Right forelimb (tissue), 1 donor: ENCODE results near the gene CSMD2.

Experiments
- DNase-seq: peaks from one replicate; pipeline ENCODE4 v3.0.0-alpha.2; 2018

CSMD2 gene

DNA sequence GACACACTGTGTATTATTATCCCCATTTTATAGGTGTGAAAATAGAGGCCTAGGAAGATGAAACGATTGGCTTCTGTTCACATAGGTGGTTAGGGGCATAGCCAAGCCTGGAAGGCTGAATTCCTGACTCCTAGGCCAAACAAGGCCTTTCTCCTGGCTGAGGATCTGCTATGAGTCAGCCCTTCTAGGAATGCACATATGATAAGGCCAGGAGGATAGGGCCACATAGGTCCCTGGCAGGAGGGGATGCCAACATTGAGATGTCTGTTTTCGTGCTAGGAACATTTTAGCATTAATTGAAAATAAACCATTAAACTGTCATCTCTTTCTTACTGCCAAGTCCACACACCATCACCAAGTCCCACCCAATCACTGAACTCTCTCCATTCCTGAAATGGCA is 9.2 kb downstream of the CSMD2 start:
- DNase-seq = no peak

DNA sequence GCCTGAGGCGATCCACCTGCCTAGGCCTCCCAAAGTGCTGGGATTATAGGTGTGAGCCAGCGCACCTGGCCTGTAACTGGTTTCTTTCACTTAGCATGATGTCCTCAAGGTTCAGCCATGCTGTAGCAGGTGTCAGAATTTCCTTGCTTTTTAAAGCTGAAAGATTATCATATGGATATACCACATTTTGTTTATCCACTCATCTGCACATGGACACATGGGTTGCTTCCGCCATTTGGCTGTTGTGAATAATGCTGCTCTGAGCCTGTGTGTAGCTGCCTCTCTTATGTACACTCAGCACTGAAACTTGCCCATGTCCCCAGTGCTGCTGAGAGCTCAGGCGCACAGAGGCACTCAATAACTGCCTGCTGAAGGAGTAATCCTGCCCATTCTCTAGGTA is 11.8 kb downstream of the CSMD2 start:
- no peak for DNase-seq

DNA sequence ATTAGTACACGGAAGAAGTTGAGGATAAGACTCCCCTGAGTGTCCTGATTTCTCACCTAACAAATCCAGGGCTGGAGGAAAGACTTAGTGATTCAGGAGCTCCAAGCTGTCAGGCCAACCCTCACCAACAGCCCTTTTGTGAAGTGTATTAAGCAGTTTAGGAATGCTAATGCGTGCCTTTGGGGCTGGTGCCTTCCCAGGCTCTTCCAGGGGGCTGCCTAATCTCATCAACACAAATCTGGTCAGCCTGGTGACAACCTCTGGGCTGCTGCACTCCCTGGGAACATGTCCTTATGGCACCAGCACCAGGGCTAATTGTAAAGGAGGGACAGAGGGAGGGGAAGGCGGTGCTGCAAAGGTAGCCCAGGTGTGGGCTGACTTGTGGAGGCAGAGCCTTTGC is 15.5 kb downstream of the CSMD2 start:
- DNase-seq = no peak

DNA sequence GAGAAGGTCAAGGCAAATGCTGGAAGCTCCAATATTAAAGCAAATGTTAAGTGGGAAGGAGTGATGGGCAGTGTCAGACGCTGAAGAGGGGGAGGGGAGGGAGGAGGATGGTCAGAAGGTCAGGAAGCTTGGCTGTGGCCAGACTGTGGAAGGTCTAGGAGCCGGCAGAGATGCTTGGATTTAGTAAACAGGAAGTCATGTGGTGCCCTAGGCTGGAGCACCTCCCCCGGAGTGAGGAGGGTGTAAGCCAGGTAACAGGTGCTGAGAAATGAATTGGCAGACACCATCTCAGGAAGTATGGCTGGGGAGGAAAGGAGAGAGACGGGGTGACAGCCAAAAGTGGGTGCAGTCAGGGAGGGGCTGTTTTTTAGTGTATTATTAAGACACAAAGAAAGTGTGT is 17.7 kb downstream of the CSMD2 start:
- no peak for DNase-seq

DNA sequence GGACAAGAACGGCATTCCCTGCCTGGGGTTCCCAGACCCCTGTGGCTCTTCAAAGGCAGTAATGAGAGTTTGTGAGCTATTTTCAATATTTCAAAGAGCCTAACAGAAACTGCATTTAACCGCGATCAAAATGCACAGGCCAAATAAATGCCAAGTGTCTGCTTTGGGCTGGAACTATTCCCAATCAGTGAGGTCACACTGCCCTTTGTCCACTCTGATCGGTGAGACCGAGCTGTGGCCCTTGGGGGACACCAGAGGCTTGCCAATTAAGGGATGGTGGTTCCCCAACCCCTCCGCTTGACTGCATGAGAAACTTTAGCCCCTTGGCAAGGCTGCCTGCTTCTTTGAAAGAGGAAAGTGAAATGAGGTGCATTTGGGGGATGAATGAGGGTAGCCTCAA is 20.3 kb downstream of the CSMD2 start:
- DNase-seq = no peak

DNA sequence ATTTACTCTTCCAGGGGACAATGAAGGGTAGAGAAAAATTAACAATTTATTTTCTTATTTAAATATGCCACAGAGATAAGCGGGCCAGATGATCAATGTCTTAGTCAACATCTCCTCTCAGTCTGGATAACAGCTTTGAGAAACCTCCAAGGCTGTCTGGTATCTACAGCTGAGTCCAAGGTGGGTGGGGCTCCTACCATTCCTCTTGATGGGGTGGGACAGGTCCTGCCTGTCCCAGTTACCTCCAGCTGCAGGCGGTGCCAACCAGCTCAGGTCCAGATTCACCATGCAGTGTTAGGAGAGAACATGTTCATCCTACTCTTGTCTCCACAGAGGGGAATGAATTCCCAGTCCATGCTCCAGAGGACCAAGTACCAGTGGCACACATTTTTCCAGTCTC is 21.1 kb downstream of the CSMD2 start:
- no peak for DNase-seq

DNA sequence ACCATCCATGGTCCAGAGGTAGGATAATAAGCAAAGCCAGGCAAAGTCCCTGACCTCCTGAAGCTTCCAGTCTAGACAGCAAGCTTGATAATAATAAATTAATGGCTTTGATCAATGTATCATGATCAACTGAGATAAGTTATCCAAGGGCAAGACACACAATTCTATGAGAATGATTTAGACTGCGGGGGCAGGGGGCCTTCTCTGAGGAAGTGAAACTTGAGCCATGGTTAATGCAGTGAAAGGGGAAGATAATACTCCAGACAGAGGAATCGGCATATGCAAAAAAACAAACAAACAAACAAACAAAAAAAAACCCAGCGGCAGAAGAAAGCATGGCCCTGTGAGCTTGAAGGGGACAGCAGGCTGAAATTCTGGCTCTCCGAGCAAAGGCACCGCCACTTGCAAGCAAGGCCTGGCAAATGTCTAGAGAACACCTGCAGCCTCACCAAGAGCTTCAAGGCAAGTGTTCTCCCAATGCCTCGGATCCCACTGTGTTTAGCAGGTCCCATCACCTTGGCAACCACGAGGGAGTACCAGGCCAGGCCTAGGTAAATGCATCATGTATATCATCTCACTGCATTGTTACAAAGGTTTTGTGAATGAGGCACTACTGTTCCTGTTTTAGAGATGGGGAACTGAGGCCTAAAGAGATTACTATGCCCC is 24.9 kb downstream of the CSMD2 start:
- DNase-seq = no peak

DNA sequence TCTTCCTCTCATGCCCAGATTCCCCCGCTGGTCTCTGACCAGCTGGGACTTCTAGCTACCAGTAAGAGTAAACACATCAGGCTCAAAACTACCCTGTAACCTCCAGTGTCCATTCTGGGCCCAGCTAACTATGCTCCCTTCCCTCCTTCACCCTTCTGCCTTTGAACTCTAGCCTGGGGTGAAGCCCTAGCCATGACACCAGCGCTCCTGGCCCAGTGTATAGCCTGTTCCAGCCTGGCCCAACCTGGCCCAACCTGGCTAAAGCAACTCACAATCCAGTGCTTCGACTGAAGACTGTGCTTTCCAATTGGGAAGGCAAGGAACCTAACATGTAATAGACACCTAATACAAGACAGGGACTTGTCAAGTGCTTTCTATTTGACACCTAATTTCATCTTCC is 27.6 kb downstream of the CSMD2 start:
- DNase-seq = no peak

DNA sequence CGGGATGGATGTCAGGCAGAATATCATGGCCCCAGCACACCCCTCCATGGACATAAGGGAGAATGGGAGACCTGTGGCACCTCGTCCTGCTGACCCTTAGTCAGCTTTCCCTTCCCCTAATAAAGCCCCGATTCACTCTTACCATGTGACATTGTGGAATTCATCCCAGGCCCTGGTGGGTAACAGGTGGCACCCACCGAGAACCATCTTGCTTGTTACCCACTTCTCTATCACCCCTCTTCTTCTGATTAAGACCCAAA is 32.9 kb downstream of the CSMD2 start:
- DNase-seq = no peak

DNA sequence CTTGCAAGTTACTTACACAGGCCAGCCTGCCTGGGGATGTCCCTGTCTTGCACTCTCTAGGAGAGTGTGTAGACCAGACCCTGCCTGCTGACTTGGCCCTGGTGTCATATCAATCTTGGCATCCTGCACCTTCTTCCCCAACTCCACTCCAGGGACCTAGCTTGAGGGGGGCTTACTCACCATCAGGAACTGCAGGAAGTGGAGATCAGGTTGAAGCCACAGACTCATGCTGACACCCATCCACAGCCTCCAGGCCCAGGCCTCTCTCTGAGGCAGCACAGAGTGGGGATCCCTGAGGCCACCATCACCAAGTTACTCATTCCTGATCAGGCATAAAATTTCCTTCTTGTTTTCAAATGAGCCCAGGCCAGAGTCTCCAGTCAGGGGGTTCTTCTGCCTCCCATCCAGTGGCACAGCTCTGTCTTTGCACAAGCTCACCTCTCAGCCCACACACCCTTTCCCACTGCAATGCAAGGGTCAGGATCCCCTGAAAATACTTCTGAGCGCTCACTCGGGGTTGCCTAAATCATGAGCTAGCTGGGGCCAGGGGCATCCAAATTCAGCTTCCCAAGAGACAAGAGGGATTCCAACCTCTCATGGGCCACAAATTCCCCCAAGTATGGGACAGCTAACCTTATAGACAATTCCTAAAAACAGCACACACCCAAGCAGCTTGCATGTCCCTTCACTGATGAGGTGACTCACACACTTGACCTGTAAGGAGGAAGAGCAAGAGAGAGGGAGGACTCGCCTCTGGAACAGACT is 33.5 kb downstream of the CSMD2 start:
- no peak for DNase-seq

DNA sequence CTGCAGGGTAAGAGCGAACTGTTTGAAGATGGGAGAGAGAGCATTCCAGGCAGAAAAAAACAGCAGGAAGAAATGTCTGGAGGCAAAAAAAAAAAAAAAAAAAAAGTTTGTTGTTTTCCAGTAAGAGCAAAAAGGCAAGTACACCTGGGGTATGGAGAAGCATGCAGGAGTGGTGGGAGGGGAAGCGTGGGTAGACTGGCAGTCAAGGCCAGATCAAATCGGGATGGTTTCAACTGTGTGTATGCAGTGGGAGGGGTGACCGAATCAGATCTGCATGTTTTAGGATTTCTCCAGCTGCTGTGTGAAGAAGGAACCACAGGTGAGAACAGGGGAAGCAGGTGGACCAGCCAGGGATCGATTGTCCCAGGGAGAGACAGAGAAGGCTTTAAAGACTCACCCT is 34.7 kb downstream of the CSMD2 start:
- DNase-seq = no peak

DNA sequence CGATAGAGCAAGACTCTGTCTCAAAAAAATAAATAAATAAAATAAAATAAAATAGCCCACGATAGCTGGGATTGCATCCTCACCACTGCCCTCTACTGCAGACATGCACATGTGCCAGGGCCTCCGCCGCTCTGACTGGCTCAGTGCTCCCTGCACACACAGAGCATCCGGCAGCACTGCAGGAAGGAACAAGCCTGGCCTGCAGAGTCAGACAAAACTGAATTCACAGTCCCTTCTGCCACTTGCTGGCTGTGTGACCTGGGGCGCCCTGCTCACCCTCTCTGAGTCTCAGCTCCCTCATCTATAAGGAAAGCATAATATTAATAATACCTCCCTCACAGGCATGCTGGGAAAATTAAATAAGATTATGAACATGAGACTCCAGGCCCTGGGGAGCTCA is 35.4 kb downstream of the CSMD2 start:
- no peak for DNase-seq

DNA sequence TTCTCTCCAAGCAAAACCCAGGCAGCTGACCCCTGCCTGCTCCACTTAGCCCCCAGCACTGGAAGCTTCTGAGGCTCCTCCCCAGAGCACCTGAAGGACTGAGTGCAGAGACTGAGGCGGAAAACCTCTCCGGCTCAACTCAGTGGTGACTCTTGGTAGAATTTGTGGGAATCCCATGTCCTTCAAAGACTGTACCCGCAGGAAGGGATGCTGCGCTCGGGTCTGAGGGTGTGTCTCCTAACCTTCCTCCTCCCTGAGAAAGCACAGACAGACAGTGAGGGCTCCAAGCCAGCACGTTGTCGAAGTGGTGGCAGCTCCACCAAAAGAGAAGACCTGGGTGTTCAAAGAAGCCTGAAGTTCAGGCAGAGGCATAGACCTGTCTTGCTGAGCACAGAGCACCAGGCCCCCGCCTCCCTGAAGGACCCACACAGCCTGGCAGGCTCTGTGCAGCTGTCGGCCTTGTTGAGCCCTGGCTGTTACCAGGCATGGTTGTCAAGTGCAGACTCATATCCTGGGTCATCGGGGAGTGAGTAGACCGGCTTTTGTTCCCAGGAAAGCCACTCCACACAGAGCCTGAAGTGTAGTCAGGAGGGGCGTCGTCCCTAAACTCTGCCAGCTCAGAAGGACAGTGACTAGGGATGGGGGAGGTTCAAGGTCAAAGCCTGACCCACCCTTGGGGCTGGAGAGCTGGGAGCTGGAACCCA is 36.7 kb downstream of the CSMD2 start:
- DNase-seq = no peak

DNA sequence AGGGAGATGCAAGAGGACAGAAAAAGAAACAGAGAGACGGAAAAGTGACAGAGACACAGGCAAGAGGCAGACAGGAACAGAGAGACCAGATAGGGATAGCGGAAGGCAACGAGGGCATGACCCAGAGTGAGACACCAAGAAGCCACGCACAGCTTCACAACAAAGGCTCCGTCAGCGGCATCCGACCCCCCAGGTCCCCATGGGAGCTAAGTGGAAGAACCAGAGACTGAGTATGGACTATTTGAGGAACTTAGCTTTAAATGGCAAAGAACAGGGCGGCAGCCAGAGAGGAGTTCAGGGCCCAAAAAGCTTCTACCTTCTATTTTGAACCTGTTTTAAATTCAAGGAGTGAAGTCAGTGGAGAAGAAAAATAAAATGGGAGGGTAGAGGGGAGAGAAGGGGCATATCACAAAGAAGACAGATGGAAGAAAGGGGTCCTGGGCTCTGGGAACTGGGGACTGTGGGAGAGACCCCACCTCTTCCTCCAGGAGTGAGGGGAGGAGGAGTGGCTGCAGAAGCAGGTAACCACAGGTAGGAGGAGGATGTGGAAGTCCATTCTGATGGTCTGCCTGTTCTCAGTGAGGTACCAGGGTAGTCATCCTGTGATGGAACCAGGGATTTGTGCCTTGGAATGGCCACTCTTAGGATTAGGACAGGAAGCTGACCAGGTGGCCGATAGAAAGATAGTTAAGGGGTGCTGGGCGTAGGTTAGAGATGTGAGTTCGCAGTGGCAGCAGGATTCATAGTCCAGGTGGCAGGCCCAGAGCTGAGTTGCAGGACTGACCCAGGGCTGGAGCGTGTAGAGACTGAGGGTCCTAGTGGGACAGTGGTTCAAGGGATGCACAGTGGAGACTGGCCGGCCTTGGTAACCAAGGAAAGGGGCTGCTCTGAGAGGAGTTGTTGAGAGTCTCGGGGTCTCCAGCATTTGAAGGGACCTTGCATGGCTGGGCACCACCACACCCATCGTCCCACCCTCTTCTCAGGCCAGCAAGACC is 37.7 kb downstream of the CSMD2 start:
- DNase-seq = no peak

DNA sequence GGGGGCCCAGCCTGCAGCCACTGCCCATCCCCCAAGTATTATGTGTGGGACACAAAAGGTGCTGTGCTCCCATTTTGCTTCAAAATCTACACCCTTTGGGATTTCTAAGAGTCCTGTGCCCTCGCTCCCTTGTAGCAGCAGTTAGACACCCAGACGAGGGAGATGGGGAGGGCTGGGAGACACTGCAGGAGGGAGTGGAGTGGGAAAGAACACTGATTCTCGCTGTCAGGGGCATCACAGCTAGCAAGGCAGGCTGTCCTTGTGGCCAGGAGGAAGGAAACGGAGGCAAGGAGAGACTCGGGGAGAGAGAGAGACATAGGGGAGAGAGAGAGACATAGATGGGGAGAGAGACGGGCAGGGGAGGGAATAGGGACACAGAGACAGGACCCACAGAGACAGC is 38.5 kb downstream of the CSMD2 start:
- no peak for DNase-seq

DNA sequence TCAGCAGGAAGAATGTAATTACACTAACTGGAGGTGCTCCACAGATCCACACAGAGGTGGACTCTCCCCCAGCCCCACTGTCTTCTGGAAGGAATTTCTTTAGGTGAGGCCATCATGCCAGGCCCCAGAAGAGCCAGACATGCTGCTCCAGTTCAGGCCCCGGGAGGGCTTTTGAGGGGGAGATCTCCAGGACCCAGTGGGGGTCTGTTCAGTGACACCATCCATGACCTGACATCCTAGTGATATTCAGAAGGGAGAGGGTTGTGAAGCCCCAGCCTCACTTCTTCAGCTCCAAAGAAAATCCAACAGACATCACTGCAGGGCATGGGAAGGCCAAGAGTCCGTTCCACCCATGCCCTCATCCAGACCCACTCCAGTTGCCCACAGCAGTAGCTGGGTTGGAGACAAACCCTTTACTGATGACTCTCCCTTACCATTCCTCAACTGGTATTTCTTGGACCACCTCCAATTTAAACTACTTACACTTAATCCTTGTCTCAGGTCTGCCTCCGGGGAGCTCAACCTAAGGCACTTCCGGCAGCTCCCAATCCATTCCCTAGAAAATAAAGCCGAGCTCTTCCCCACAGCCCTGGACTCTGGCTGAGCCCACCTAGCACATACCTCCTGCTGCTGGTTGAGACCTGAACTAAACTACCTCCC is 39.2 kb downstream of the CSMD2 start:
- no peak for DNase-seq

DNA sequence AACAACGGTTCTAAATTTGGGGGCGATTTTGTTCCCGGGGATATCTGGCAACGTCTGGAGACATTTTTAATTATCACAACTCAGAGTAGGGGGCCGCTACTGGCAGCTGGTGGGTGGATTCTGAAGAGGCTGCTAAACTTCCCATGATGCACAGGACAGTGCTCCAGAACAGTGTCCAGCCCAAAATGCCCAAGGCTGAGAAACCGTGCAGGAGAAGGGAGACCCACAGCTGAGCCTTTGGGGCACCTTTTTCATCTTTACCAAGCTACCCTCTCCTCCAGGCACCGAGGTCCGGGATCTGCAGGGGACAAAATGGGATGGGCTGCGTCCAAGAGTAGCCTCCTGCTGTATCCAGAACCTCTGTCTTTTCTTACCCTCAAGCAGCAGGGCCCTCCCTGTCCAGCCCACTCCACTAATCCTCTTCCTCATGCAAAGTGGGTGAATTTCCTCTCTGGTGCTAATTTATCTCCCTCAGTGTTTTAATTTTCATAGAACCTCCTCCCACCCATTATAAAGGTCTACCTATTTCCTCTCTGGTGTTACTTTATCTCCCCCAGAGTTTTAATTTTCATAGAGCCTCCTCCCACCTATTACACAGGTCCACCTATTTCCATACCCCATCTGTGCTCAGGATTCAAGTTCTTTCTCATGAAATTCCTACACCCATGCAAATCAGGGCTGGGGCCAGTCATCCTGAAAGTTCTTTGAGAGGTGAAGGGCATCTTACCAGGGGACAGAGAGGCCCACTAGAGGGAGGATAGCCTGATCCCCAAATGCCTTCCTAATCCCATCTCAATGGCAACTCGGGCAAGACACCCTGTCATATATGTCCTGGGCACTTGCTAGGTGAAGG is 42.7 kb downstream of the CSMD2 start:
- no peak for DNase-seq

DNA sequence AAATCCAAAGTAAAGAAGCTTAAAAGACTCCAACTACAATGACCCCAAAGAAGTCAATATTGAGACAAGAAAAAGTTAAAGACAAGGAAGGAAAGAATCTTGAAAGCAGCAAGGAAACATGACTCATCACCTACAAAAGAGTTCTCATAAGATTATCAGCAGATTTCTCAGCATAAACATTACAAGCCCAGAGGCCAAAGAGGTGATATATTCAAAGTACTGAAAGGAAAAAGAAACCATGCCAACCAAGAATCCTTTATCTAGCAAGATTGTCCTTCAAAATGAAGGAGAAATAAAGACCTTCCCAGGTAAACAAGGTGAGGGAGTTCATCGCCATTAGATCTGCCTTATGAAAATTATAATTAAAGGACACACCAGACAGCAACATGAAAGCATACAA is 49.8 kb downstream of the CSMD2 start:
- no peak for DNase-seq

DNA sequence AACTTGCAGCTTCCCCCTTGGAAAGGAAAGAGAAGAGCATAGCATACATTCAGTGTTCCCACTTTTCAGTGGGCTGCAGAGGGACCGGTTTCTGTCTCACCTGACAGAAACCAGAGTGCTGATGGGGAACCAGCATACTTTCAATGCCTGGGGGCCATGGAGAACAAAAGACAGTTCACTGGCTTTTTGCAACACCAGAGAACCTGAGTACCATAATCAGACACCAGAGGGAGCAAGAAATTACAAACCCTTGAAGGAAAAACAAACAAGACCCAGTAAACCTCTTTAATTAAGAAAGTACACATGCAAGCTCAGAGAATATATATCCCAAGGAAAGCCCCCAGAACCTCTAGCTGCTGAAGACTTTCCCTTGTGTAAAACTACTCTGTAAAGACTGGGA is 51.1 kb downstream of the CSMD2 start:
- no peak for DNase-seq

DNA sequence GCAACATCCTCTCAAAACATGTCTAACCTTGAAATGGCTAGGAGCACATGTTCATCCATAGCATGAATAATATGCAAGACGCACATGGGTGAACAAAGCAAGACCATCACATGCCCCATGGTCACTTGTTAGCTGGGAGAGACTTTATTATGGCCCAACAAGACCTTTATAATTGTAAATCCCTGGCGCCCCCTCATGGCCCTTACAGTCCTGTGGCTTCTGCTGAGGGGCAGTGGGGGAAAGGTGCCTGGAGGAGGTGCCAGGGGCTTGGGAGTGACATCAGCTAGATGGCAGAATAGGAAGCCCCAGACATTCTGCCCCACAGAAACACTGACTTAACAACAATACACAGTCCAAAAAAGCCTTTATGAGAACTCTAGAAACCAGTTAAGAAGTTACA is 51.7 kb downstream of the CSMD2 start:
- no peak for DNase-seq

DNA sequence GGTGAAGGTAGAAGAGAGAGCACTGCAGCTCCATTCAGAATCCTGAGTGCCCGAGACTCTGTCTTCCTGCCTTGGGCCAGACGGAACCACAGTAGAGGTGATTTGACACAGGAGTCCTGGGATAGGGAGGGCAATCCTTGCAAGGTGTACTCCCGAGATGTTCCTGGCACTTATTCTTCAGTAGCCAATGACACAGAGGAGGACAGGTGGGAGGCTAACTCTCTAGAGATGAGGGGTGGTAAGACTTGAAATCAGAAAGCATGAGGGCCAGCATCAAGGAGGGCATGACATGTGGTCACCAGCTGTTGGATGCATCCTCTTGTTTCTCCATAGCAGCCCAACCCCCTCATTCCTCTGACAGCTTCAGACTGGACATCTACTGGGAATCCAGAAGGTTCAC is 56.3 kb downstream of the CSMD2 start:
- no peak for DNase-seq

DNA sequence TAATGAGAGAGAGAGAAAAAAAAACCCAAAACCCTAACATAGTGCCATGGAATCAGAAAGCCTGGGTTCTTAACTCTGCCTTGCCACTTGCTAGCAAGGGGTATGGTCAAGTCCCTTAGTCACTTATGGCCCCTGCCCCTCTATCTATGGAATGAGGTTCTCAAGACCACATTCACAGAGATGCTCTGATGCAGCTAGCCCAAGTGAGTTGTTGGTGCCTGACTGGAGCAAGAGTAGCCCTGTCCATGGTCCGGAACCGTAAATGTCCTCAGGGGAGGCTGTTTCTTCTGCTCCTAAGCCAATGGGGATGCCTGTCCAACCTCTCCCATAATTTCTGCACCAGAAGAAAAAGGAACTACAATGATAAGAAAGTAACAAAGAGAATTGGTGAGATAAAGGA is 56.8 kb downstream of the CSMD2 start:
- no peak for DNase-seq
